WTC11 (cell line): ENCODE measurements around the gene SLC1A7. TPM values are rescaled to one million over a fixed set of nuclear protein-coding genes. Genes with fewer than 3 reads are reported as not detected.

Source experiments
- ATAC-seq: fragments of 200-7000 bp; cut with Tn5 transposase; 2 replicates; pipeline ENCODE4 v1.10.0; 2021; ENCODE audit warnings: mild to moderate bottlenecking, moderate library complexity
- CTCF ChIA-PET: fragments of 300-600 bp; sonication (Branson Sonifier 250); formaldehyde crosslinking; loops from one replicate; lab custom pipeline; 2021; ENCODE audit warnings: antibody characterized with exemption; lab: Charles Lee
- POLR2A ChIA-PET: fragments of 350-600 bp; sonication (Branson Sonifier 250); formaldehyde crosslinking; loops from one replicate; lab custom pipeline; 2021; ENCODE audit warnings: antibody characterized with exemption; lab: Charles Lee
- DNase-seq: peaks from one replicate; pipeline ENCODE4 v3.0.0; 2021; ENCODE audit warnings: low spot score
- H3K27ac Mint-ChIP-seq: 2 replicates; pipeline ENCODE4 v1.8.0; 2021; ENCODE audit warnings: mixed read lengths
- H3K27me3 Mint-ChIP-seq: 2 replicates; pipeline ENCODE4 v1.8.0; 2021; ENCODE audit warnings: low read depth, mild to moderate bottlenecking, moderate library complexity, mixed read lengths
- H3K36me3 Mint-ChIP-seq: 2 replicates; pipeline ENCODE4 v1.8.0; 2021; ENCODE audit warnings: mixed read lengths
- H3K4me1 Mint-ChIP-seq: 2 replicates; pipeline ENCODE4 v1.8.0; 2022; ENCODE audit warnings: mixed read lengths
- H3K4me3 Mint-ChIP-seq: 2 replicates; pipeline ENCODE4 v1.8.0; 2021; ENCODE audit warnings: mild to moderate bottlenecking, moderate library complexity, mixed read lengths
- H3K9me3 Mint-ChIP-seq: 2 replicates; pipeline ENCODE4 v1.8.0; 2021; ENCODE audit warnings: mixed read lengths
- ETV6 ChIP-seq: sonication (generic); formaldehyde crosslinking; IDR thresholded peaks from 2 replicates; pipeline ENCODE4 v1.8.1; 2022; ENCODE audit warnings: mild to moderate bottlenecking, missing genetic modification reagents
- KAT7 ChIP-seq: sonication (generic); formaldehyde crosslinking; IDR thresholded peaks from 2 replicates; pipeline ENCODE4 v1.8.1; 2023; ENCODE audit warnings: missing genetic modification reagents, mild to moderate bottlenecking, borderline replicate concordance
- NR3C1 ChIP-seq: sonication (generic); formaldehyde crosslinking; conservative IDR thresholded peaks from 2 replicates; pipeline ENCODE4 v1.8.1; 2023; ENCODE audit warnings: low read depth, mild to moderate bottlenecking, missing genetic modification reagents
- OVOL2 ChIP-seq: fragments of 250-450 bp; sonication (Bioruptor Pico); IDR thresholded peaks from 2 replicates; pipeline ENCODE4 v1.9.0; 2021; ENCODE audit warnings: mild to moderate bottlenecking, borderline replicate concordance
- PRRX2 ChIP-seq: fragments of 250-450 bp; sonication (Bioruptor Pico); IDR thresholded peaks from 2 replicates; pipeline ENCODE4 v1.8.0; 2021; ENCODE audit warnings: mild to moderate bottlenecking
- RORB ChIP-seq: fragments of 250-450 bp; sonication (Bioruptor Pico); IDR thresholded peaks from 2 replicates; pipeline ENCODE4 v1.9.0; 2021; ENCODE audit warnings: mild to moderate bottlenecking
- SMAD4 ChIP-seq: sonication (generic); formaldehyde crosslinking; IDR thresholded peaks from 2 replicates; pipeline ENCODE4 v1.8.0; 2022; ENCODE audit warnings: mild to moderate bottlenecking, missing genetic modification reagents
- TCF7 ChIP-seq: sonication (generic); formaldehyde crosslinking; IDR thresholded peaks from 2 replicates; pipeline ENCODE4 v1.8.0; 2022; ENCODE audit warnings: mild to moderate bottlenecking, low read depth, missing genetic modification reagents, moderate library complexity
- TEAD1 ChIP-seq: sonication (generic); formaldehyde crosslinking; IDR thresholded peaks from 2 replicates; pipeline ENCODE4 v1.8.0; 2022; ENCODE audit warnings: mild to moderate bottlenecking, missing genetic modification reagents
- ZNF121 ChIP-seq: sonication (generic); formaldehyde crosslinking; IDR thresholded peaks from 2 replicates; pipeline ENCODE4 v1.8.0; 2023; ENCODE audit warnings: missing genetic modification reagents
- total RNA-seq: library from RNA; stranded (reverse); gene quantifications from 3 replicates; pipeline ENCODE4 v1.2.3, GENCODE V29; 2021
- TF ChIP-seq, protein P1 (sequence below): sonication (generic); formaldehyde crosslinking; IDR thresholded peaks from 2 replicates; pipeline ENCODE4 v1.8.1; 2022; ENCODE audit warnings: low read depth, mild to moderate bottlenecking, moderate library complexity, missing genetic modification reagents, borderline replicate concordance
- TF ChIP-seq, protein P2 (sequence below): fragments of 250-450 bp; sonication (Bioruptor Pico); conservative IDR thresholded peaks from 2 replicates; pipeline ENCODE4 v1.9.0; 2021; ENCODE audit warnings: mild to moderate bottlenecking
- TF ChIP-seq, protein P3 (sequence below): fragments of 200-600 bp; IDR thresholded peaks from 2 replicates; pipeline ENCODE4 v1.8.0; 2022; ENCODE audit warnings: antibody characterized with exemption
- TF ChIP-seq, protein P4 (sequence below): sonication (generic); formaldehyde crosslinking; IDR thresholded peaks from 2 replicates; pipeline ENCODE4 v1.8.1; 2023; ENCODE audit warnings: mild to moderate bottlenecking, missing genetic modification reagents, borderline replicate concordance
- TF ChIP-seq, protein P5 (sequence below): sonication (generic); formaldehyde crosslinking; IDR thresholded peaks from 2 replicates; pipeline ENCODE4 v1.8.0; 2023; ENCODE audit warnings: missing genetic modification reagents, mild to moderate bottlenecking, borderline replicate concordance
- TF ChIP-seq, protein P6 (sequence below): sonication (generic); formaldehyde crosslinking; IDR thresholded peaks from 2 replicates; pipeline ENCODE4 v1.8.0; 2022; ENCODE audit warnings: missing genetic modification reagents

Gene SLC1A7
- total RNA-seq, 1 experiment from 2014 or later: not detected

DNA sequence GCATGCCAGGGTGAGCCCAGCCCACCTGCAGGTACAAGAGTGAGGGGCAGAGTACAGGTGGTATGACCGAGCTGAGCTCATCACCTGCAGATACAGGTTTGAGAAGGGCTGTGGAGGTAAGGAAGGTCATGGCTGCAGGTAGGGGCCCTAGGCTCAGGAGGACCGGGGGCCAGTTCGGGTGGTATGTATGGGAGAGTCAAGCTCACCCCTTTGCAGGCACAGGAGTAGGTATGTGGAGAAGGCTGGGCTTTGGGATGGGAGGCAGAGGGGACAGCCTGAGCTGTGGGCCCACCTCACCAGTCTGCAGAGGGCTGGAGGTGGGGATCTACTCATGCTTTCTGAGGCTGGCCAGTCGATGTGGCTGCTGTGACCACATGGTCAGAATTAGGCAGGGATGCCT is 63.2 kb downstream of the SLC1A7 start (continued):
- TF ChIP-seq NR3C1 (CRISPR knock-in tag) (no peak), KAT7 (CRISPR knock-in tag) (no peak), ZNF121 (no peak), PRRX2 (CRISPR knock-in tag) (no peak)
- TF ChIP-seq, protein P1, sequence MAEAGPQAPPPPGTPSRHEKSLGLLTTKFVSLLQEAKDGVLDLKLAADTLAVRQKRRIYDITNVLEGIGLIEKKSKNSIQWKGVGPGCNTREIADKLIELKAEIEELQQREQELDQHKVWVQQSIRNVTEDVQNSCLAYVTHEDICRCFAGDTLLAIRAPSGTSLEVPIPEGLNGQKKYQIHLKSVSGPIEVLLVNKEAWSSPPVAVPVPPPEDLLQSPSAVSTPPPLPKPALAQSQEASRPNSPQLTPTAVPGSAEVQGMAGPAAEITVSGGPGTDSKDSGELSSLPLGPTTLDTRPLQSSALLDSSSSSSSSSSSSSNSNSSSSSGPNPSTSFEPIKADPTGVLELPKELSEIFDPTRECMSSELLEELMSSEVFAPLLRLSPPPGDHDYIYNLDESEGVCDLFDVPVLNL (CRISPR knock-in tag): no peak

DNA sequence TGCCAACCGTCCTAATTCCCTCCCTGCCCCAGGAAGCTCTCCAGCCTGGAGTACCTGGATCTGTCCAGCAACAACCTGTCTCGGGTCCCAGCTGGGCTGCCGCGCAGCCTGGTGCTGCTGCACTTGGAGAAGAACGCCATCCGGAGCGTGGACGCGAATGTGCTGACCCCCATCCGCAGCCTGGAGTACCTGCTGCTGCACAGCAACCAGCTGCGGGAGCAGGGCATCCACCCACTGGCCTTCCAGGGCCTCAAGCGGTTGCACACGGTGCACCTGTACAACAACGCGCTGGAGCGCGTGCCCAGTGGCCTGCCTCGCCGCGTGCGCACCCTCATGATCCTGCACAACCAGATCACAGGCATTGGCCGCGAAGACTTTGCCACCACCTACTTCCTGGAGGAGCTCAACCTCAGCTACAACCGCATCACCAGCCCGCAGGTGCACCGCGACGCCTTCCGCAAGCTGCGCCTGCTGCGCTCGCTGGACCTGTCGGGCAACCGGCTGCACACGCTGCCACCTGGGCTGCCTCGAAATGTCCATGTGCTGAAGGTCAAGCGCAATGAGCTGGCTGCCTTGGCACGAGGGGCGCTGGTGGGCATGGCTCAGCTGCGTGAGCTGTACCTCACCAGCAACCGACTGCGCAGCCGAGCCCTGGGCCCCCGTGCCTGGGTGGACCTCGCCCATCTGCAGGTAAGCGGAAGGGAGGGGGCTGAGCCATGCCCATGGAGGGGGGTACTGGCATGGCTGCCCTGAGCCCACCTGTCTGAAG is 63.9 kb downstream of the SLC1A7 start:
- no peak for DNase-seq
- ATAC-seq: no peak
- CTCF ChIA-PET: interaction anchor here (1.0 to 1.2 kb wide), 2 partner anchors 9 to 12 kb away, joined by 3 to 4 read pairs; no protein-coding TSS in a partner anchor
- Mint-ChIP-seq H3K27me3 (no peaks in the 10 kb centered on the region), H3K4me3 (no peak overlapping the region), H3K9me3 (no peaks in the 10 kb centered on the region), H3K36me3 (no peaks in the 10 kb centered on the region), H3K4me1 (peaks cover 13% of the 10 kb centered on the region), H3K27ac (no peak overlapping the region)
- TF ChIP-seq TCF7 (CRISPR knock-in tag): no peak
- TF ChIP-seq SMAD4 (CRISPR knock-in tag): no peak
- no peak for TF ChIP-seq RORB
- TF ChIP-seq KAT7 (CRISPR knock-in tag): no peak
- TF ChIP-seq, protein P2, sequence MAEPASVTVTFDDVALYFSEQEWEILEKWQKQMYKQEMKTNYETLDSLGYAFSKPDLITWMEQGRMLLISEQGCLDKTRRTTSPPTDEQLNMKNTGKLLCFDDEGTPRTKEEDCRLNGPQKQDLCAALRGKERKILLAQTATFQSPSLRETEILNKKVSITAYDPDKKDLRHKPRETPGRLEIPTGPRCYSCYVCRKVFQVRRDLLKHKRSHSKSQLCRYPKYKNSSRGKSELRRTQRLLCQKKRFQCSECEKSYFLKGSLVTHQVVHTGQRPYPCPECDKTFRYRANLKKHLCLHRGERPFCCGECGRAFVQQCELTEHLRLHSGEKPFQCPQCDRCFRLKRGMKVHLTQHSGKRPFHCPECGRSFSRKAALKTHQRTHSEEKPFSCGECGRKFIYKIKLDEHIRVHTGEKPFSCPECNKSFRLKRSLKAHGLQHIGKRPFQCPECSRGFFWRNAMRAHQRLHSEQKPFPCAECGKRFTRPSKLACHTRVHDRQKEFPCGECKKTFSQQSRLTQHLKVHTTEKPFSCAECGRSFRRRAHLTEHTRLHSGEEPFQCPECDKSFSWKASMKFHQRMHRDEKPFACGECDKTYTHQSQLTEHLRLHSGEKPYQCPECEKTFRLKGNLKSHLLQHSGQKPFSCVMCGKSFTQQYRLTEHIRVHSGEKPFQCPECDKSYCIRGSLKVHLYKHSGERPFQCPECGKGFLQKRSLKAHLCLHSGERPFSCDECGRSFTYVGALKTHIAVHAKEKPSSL: no peak
- TF ChIP-seq, protein P3, sequence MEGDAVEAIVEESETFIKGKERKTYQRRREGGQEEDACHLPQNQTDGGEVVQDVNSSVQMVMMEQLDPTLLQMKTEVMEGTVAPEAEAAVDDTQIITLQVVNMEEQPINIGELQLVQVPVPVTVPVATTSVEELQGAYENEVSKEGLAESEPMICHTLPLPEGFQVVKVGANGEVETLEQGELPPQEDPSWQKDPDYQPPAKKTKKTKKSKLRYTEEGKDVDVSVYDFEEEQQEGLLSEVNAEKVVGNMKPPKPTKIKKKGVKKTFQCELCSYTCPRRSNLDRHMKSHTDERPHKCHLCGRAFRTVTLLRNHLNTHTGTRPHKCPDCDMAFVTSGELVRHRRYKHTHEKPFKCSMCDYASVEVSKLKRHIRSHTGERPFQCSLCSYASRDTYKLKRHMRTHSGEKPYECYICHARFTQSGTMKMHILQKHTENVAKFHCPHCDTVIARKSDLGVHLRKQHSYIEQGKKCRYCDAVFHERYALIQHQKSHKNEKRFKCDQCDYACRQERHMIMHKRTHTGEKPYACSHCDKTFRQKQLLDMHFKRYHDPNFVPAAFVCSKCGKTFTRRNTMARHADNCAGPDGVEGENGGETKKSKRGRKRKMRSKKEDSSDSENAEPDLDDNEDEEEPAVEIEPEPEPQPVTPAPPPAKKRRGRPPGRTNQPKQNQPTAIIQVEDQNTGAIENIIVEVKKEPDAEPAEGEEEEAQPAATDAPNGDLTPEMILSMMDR: no peak
- no peak for TF ChIP-seq TEAD1
- TF ChIP-seq, protein P4, sequence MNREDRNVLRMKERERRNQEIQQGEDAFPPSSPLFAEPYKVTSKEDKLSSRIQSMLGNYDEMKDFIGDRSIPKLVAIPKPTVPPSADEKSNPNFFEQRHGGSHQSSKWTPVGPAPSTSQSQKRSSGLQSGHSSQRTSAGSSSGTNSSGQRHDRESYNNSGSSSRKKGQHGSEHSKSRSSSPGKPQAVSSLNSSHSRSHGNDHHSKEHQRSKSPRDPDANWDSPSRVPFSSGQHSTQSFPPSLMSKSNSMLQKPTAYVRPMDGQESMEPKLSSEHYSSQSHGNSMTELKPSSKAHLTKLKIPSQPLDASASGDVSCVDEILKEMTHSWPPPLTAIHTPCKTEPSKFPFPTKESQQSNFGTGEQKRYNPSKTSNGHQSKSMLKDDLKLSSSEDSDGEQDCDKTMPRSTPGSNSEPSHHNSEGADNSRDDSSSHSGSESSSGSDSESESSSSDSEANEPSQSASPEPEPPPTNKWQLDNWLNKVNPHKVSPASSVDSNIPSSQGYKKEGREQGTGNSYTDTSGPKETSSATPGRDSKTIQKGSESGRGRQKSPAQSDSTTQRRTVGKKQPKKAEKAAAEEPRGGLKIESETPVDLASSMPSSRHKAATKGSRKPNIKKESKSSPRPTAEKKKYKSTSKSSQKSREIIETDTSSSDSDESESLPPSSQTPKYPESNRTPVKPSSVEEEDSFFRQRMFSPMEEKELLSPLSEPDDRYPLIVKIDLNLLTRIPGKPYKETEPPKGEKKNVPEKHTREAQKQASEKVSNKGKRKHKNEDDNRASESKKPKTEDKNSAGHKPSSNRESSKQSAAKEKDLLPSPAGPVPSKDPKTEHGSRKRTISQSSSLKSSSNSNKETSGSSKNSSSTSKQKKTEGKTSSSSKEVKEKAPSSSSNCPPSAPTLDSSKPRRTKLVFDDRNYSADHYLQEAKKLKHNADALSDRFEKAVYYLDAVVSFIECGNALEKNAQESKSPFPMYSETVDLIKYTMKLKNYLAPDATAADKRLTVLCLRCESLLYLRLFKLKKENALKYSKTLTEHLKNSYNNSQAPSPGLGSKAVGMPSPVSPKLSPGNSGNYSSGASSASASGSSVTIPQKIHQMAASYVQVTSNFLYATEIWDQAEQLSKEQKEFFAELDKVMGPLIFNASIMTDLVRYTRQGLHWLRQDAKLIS (CRISPR knock-in tag): no peak
- no peak for TF ChIP-seq ETV6 (CRISPR knock-in tag)
- TF ChIP-seq, protein P5, sequence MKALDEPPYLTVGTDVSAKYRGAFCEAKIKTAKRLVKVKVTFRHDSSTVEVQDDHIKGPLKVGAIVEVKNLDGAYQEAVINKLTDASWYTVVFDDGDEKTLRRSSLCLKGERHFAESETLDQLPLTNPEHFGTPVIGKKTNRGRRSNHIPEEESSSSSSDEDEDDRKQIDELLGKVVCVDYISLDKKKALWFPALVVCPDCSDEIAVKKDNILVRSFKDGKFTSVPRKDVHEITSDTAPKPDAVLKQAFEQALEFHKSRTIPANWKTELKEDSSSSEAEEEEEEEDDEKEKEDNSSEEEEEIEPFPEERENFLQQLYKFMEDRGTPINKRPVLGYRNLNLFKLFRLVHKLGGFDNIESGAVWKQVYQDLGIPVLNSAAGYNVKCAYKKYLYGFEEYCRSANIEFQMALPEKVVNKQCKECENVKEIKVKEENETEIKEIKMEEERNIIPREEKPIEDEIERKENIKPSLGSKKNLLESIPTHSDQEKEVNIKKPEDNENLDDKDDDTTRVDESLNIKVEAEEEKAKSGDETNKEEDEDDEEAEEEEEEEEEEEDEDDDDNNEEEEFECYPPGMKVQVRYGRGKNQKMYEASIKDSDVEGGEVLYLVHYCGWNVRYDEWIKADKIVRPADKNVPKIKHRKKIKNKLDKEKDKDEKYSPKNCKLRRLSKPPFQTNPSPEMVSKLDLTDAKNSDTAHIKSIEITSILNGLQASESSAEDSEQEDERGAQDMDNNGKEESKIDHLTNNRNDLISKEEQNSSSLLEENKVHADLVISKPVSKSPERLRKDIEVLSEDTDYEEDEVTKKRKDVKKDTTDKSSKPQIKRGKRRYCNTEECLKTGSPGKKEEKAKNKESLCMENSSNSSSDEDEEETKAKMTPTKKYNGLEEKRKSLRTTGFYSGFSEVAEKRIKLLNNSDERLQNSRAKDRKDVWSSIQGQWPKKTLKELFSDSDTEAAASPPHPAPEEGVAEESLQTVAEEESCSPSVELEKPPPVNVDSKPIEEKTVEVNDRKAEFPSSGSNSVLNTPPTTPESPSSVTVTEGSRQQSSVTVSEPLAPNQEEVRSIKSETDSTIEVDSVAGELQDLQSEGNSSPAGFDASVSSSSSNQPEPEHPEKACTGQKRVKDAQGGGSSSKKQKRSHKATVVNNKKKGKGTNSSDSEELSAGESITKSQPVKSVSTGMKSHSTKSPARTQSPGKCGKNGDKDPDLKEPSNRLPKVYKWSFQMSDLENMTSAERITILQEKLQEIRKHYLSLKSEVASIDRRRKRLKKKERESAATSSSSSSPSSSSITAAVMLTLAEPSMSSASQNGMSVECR (CRISPR knock-in tag): no peak
- TF ChIP-seq, protein P6, sequence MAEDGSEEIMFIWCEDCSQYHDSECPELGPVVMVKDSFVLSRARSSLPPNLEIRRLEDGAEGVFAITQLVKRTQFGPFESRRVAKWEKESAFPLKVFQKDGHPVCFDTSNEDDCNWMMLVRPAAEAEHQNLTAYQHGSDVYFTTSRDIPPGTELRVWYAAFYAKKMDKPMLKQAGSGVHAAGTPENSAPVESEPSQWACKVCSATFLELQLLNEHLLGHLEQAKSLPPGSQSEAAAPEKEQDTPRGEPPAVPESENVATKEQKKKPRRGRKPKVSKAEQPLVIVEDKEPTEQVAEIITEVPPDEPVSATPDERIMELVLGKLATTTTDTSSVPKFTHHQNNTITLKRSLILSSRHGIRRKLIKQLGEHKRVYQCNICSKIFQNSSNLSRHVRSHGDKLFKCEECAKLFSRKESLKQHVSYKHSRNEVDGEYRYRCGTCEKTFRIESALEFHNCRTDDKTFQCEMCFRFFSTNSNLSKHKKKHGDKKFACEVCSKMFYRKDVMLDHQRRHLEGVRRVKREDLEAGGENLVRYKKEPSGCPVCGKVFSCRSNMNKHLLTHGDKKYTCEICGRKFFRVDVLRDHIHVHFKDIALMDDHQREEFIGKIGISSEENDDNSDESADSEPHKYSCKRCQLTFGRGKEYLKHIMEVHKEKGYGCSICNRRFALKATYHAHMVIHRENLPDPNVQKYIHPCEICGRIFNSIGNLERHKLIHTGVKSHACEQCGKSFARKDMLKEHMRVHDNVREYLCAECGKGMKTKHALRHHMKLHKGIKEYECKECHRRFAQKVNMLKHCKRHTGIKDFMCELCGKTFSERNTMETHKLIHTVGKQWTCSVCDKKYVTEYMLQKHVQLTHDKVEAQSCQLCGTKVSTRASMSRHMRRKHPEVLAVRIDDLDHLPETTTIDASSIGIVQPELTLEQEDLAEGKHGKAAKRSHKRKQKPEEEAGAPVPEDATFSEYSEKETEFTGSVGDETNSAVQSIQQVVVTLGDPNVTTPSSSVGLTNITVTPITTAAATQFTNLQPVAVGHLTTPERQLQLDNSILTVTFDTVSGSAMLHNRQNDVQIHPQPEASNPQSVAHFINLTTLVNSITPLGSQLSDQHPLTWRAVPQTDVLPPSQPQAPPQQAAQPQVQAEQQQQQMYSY (CRISPR knock-in tag): no peak
- TF ChIP-seq OVOL2 (CRISPR knock-in tag): no peak
- POLR2A ChIA-PET: no interaction called here
